K562 treated with DMSO at 1 percent for 48 hours (cell line): ENCODE measurements around the gene CCL16. TPM values are rescaled to one million over a fixed set of nuclear protein-coding genes. Genes with fewer than 3 reads are reported as not detected.

ENCODE experiments used
- total RNA-seq: library from RNA; unstranded; fragments of 300-600 nt; gene quantifications from 2 replicates; pipeline ENCODE4 v1.2.3, GENCODE V29; 2022; ENCODE audit warnings: low replicate concordance; ENCODE audit errors: extremely low read depth

CCL16 gene
- not detected in 2 replicates for total RNA-seq

GRCh38 chr17:35981246-35981645, at the start of gene CCL16:
Gene CCL16, minus strand, starts transcription at chr17:35981497. Its CDS starts 77 bp downstream, at chr17:35981420.

GRCh38 chr17:36017799-36018198, 36.5 kb upstream of the CCL16 start, which contains the start of gene CCL23:
Gene CCL23, minus strand, starts transcription at chr17:36017972. Its CDS starts 75 bp downstream, at chr17:36017897.

GRCh38 chr17:36001110-36001771, 19.9 kb upstream of the CCL16 start, which contains the start of gene CCL15:
Gene CCL15, minus strand, starts transcription at chr17:36001553. Its CDS starts 61 bp downstream, at chr17:36001492.

GRCh38 chr17:35986643-35987042, 5.3 kb upstream of the CCL16 start, which contains the start of gene CCL14:
Gene CCL14, minus strand, starts transcription at chr17:35986729. Its CDS starts 80 bp downstream, at chr17:35986649.

GRCh38 chr17:35943537-35943936, 37.8 kb downstream of the CCL16 start, which contains the start of gene LYZL6:
Gene LYZL6, minus strand, starts transcription at chr17:35943713. Its CDS starts 4,357 bp downstream, at chr17:35939356.

GRCh38 chr17:35930211-35931065, 50.9 kb downstream of the CCL16 start, which contains the start of gene RDM1:
Gene RDM1, minus strand, starts transcription at chr17:35930773. Its CDS starts 46 bp downstream, at chr17:35930727.

Other genes starting within 250 kb of the CCL16 start
- not detected in 2 replicates for gene RASL10B, start 249.9 kb downstream of the CCL16 start, total RNA-seq
- gene GAS2L2, start 228.3 kb downstream of the CCL16 start, total RNA-seq: not detected in 2 replicates
- gene C17orf50, start 220.6 kb downstream of the CCL16 start, total RNA-seq: not detected in 2 replicates
- gene MMP28, start 185.9 kb downstream of the CCL16 start, total RNA-seq: not detected in 2 replicates
- gene TAF15, start 172.0 kb downstream of the CCL16 start, total RNA-seq: not detected in 2 replicates
- not detected in 2 replicates for gene HEATR9, start 112.6 kb downstream of the CCL16 start, total RNA-seq
- not detected in 2 replicates for gene CCL5, start 101.1 kb downstream of the CCL16 start, total RNA-seq
- gene RDM1, start 50.7 kb downstream of the CCL16 start, total RNA-seq: not detected in 2 replicates
- gene LYZL6, start 37.8 kb downstream of the CCL16 start, total RNA-seq: not detected in 2 replicates
- gene CCL14, start 5.2 kb upstream of the CCL16 start, total RNA-seq: not detected in 2 replicates
- not detected in 2 replicates for gene CCL15, start 20.1 kb upstream of the CCL16 start, total RNA-seq
- gene CCL23, start 36.5 kb upstream of the CCL16 start, total RNA-seq: not detected in 2 replicates
- gene CCL18, start 82.8 kb upstream of the CCL16 start, total RNA-seq: not detected in 2 replicates
- not detected in 2 replicates for gene CCL3, start 108.6 kb upstream of the CCL16 start, total RNA-seq
- not detected in 2 replicates for gene CCL4, start 122.3 kb upstream of the CCL16 start, total RNA-seq
- gene TBC1D3B, start 195.1 kb upstream of the CCL16 start, total RNA-seq: not detected in 2 replicates
- not detected in 2 replicates for gene CCL3L1, start 215.3 kb upstream of the CCL16 start, total RNA-seq
- gene CCL4L2, start 229.6 kb upstream of the CCL16 start, total RNA-seq: not detected in 2 replicates